ENCODE data around the gene CABLES1.
A peak's percentile ranks its signal among the peaks of the same experiment; 100 is the strongest.
"Not testable (repeated sequence)": the region's sequence is repeated elsewhere in the genome, so short reads cannot be mapped to it uniquely, and the experiment has no call there.

The CABLES1 gene

DNA sequence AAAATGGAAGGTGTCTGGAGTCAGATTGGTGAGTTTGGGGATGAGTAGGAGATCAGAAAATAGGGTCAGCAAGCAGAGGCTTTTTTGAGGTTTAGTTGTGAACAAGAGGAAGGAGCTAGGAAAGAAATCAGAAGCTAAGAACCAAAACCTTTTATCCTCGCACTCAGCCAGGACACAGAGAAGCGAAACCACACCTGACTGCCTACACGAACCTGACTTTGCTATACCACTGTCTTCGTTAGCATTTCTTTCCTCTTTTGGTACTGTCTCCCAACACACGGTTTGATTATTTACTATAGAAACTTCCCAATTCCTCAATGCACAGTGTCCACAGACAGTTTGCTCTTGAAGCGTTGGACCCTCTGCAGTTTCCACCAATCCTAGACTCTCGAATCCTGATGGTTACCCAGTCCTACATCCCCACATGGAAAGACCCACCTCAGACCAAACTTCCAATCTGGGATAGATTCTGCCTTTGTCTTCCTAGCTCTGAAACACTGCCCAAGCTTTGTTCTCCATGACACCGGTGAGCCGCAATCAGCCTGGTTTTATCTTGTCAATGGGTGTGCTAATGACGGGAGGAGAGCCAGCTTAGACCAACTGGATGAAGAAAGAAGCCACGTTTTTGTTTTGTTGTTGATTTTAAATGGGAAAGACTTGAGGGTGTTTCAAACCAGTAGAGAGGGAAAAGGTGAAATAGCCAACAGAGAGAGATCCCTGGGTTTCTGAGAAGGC, 137.4 kb downstream of the CABLES1 start:
- Histone ChIP-seq H3K27ac (no peak overlapping the region), H3K4me3 (no peak overlapping the region)

DNA sequence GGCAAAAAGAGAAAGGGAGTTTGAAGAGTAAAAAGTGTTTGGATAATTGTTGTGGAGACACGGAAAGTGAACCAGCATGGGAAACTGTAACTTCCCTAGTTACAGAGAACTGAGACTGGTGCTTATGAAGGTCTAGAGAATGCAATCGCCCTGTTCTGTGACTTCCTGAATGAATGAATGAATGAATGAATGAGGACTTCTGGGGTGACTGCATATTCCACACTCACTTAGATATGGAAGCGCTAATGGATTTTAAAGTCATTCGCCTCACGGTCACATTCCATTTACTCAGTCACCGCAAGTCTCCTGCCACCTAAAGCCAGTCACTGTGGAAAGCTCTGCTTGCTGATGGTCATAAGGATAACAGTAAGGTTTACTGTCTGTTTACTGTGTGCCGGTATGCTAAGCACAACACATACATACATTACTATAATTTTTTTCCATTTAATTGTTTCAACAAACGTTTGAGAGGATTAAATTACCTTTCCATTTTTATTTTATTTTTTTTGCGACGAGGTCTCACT, 138.2 kb downstream of the CABLES1 start:
- no peak overlapping the region for H3K27ac ChIP-seq
- H3K4me3 ChIP-seq, result no peak overlapping the region

DNA sequence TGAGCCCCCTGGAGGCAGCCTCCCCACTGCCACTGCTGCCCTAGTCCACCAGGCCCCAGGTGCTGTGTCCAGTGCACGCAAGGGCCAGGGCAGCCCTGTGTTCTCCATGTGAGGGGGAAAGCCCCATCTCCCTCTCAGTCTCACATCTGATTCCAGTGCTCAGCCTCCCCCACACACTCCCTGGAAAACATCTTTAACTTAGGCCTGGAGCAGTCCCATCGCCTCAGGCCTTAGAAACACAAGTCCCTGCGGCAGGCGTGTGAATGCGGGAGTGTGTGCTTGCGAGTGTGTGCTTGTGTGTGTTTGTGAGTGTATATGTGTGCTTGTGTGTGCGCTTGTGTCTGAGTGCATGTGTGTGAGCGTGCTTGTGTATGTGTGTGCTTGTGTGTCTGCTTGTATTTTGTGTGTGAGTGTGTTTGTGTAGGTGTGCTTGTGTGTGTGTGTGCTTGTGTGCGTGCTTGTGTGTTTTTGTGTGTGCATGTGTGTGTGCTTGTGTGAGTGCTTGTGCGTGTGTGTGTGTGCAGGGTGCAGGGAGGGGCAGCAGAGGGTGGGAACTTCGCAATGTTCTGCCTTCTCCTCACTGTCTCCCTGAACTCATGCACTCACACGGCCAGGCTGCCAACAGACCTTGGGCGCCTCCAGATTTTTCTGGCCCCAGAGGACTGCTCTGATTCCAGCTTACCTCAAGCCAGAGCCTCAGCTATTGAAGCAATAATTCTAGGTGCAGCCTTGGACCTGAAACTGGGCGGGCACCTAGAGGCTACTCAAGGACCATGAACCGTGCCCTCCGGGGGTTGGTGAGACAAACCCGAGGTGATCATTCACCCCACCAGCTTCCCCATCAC, 139.6 kb downstream of the CABLES1 start:
- no peak overlapping the region for H3K4me3 ChIP-seq
- H3K27ac ChIP-seq, result no peak overlapping the region

DNA sequence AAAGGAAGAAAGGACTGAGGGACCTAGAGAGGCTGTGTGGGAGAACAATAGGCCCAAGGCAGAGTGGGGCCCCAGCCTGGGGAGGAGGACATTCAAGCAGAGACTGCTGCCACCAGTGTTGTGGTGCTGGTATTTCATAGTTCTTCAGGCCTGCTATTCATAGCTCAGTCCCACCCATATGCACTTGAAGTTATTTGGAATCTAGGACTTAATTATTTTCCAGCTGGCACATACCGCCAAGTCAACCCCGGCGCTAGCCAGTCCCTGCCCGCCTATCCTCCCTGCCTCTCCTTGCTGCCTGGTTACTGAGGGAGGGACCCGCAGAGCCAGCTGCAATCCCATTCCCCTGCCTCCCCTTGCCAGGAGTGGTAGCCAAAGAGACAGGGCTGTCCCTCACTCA, 141.2 kb downstream of the CABLES1 start:
- Histone ChIP-seq H3K27ac (no peak overlapping the region), H3K4me3 (no peak overlapping the region)

DNA sequence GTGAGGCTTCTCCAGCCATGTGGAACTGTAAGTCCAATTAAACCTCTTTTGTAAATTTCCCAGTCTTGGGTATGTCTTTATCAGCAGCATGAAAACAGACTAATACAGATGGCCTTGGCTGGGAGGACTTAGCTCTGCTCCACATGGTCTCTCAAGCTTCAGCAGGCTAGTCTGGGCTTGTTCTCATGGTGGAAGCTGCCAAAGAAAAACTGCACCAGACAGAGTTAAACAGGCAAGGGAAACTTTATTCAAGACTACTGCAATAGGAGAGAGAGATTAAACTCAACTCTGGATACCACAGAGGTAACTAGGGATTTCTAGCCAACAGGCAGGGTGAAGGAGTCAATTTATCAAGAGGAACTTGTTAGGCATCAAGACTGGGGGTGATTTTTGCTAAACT, 142.1 kb downstream of the CABLES1 start:
- Histone ChIP-seq H3K27ac (no peak overlapping the region), H3K4me3 (no peak overlapping the region)

DNA sequence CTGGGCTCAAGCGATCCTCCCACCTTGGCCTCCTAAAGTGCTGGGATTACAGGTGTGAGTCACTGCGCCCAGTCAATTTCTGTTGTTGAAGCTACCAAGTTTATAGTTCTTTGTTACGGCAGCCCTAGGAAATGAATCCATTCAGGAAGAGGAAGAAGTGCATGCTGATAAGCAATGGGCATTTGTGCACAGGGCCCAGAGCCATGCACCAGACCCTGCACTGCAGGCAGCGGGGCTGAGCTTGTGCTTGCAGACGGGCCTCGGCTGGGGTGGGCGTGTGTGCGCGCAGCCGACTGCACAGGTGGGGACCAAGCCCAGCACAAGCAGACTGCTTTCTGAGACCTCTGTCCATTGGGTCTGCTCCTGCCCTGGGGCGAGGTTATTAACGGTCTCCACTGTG, 144.6 kb downstream of the CABLES1 start:
- no peak overlapping the region for H3K4me3 ChIP-seq
- H3K27ac ChIP-seq, result no peak overlapping the region

DNA sequence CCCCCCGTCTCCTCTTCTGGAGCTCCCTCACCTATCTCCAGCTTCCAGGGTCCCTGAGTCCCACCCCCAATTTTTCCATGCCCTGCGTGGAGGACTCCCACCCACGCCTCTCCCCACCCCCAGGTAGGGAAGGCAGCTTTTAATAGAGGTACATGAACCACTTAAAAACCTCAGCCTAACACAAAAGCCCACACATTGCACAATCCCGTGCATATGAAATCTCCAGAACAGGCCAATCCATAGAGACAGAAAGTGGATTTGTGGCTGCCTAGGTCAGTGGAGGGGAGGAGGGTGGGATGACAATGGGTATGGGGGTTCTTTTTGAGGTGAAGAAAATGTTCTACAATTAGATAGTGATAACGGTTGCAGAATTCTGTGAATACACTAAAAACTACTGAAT, 145.6 kb downstream of the CABLES1 start:
- Histone ChIP-seq H3K27ac (peak overlapping the region in 3 of 21 experiments; percentile 31 to 76 (median 71)), H3K4me3 (no peak overlapping the region)

DNA sequence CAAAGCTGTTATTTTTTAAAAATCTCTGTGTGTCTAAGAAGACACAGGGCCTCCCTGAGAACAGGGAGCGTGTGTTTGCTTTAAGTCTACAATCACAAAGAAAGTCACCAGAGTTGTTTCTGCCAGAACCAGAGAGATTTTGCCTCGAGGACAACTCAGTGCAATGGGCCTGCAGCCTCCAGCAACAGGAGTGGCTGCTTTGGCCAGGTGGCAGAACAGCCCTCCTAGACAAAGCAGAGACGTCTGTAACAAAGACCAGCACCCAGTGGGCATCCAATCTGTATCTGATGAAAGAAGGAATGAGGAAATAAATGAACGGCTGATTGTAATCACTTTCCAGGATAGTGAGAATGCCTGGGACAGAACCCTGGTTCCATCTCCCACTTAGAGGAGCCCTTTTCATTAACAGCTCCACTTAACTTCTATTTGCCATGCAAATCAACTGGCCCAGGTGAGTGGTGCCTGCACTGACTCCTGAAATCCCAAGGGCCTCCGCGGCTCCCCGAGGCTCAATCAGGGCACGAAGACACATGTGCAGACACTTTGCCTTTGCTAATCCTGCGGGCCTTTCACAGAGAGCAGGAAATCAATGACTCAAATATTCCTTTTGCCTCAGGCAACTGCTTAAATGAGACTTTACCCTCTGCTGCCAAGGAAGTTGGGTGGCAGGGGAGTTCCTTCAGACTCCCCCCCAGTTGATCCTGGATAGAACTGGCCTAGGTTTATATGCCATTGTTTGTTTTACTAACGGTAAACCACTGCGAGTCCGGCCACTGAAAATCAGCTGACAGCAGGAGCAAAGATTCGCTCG, 146.5 kb downstream of the CABLES1 start:
- peak overlapping the region in 15 of 21 experiments; percentile 9 to 76 (median 39) for H3K27ac ChIP-seq
- H3K4me3 ChIP-seq, result no peak overlapping the region

DNA sequence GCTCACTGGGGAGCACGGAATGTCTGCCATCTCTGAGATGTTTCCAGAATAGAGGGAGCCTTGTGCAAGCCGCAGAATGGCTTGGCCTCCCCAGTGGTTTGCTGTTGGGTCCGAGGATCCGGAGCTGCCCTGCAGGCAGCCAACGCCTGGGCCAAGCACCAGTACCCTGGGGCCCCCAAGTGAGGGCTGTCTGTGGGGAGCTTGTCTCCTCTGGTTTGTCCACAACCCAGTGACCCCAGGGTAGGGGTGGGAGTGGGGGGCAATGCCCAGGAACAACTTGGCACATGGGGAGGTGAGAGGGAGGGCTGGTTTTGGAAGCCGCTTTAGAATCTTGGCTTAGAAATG, 147.1 kb downstream of the CABLES1 start:
- Histone ChIP-seq H3K27ac (peak overlapping the region in 13 of 21 experiments; percentile 9 to 76 (median 39)), H3K4me3 (no peak overlapping the region)

DNA sequence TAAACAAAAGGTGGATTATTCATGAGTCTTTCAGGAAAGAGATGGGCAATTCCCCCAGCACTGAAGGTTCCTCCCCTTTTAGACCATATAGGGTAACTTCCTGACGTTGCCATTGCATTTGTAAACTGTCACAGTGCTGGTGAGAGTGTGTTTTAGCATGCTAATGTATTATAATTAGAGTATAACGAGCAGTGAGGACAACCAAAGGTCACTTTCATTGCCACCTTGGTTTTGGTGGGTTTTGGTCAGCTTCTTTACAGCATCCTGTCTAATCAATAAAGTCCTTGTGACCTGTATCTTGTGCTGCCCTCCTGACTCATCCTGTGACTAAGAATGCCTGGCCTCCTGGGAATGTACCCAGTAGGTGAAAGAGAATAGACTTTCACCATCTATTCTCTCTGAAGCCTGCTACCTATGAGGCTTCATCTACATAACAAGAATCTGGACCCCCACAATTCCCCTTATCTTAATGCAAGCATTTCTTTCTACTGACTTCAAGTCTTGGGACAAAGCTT, 148.7 kb downstream of the CABLES1 start:
- H3K27ac ChIP-seq, result peak overlapping the region in 1 of 21 experiments; percentile 55
- no peak overlapping the region for H3K4me3 ChIP-seq

DNA sequence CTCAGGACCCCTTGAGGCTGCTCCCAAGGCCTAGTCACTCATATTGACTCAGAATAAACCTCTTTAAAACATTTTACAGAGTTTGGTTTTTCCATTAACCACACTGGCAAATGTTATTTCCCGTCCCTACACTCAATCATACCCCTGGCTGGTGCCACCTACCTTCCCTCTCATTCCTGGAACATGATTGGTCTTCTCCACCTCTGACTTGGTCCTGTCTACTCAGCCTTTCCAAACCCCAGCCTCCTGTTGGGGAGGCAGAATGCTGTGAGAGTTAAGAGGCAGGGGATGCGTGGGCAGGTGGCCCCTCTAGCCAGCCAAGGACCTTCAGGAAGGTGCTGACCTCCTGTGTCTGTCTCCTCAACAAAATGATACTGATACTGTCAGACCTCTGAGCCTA, 149.3 kb downstream of the CABLES1 start:
- Histone ChIP-seq H3K27ac (peak overlapping the region in 2 of 21 experiments; percentile 58 to 73), H3K4me3 (no peak overlapping the region)

DNA sequence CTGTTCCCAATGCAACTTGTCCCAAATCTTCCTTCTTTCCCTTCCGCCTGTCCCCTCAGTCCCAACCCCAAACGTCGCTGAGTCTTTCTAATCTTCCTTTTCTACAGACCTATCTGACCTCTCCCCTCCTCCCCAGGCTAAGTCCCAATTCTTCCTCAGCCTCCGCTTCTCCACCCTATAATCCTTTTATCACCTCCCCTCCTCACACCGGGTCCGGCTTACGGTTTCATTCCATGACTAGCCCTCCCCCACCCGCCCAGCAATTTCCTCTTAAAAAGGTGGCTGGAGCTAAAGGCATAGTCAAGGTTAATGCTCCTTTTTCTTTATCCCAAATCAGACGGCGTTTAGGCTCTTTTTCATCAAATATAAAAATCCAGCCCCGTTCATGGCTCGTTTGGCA, 150.3 kb downstream of the CABLES1 start:
- peak overlapping the region in 2 of 21 experiments; percentile 30 to 58 for H3K27ac ChIP-seq
- H3K4me3 ChIP-seq, result not testable (repeated sequence)

DNA sequence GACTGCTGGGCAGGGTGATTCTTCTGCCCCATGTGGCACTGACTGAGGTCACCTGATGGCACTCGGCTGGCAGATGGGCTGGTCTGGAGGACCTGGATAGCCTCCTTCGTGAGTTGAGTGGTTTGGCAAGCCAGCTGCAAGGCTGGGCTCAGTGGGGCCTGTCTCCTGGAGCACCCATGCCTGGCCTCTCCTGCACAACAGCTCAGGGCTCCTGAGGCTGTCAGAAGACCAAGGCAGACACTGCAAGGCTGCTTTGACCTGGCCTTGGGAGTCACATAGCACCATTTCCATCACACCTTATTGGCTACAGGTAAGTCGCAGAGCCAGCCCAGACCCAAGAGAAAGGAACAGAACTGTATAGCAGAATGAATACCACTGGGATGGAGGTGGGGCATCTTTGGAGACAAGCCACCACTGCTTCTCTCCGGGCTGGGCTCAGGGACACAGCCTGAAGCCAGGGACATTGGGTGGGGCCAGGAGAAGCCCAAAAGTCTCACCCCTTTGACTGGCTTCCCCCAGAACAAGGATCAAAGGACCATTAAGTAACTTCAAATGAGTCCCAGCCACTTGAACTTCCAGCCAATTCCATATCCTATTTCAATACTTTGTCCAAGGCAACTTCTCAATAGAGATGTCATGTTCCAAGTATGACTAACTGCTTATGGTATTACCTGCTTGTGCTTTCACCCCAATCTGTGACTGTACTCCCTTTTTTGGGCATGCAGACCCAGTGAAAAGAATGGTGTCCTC, 156.3 kb downstream of the CABLES1 start:
- H3K27ac ChIP-seq, result peak overlapping the region in 11 of 21 experiments; percentile 3 to 80 (median 47)
- H3K4me3 ChIP-seq, result no peak overlapping the region

DNA sequence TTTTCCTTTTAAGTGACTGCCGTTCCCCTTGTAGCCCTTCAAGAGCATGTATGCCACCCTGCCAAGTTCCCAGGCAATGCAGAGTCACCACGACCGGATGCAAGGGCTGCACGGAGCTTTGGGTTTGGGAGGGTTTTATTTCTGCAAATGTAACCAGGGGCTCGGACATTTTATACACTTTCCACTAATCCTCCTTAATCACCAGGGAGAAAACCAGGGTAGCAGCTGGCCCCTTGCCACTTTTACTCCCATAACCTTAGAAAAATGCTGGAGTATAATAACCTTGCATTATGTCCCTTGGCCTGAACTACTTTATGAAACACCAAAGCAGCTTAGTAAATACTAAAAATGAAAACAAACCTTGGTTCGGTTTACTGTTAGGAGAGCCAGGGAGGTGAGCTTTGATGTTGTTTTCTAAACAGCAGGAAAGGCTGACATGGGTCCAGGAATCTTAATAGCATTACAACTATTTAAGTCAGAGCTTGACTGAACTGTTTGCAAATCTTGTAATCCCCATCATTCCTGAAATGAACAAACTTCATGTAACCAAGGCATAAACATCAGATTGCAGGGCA, 165.0 kb downstream of the CABLES1 start:
- no peak overlapping the region for H3K4me3 ChIP-seq
- peak overlapping the region in 1 of 21 experiments; percentile 74 for H3K27ac ChIP-seq

DNA sequence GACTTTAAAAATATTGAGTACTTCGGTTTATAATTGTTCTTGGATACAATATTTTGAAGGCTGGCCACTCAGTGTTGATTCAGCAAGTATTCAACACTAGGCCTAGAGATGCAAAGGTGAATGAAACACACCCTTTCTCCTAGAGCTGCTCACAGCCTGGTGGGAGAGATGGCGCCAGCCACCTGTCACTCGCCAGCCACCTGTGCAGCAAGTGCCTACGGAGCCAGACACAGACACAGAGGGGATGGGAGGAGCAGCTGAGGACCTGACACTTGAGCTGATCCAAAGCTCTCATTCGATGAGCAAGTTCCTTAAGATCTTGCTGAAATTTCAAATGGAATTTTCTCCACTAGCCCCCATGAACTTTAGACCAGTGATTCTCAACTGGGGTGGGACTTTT, 166.7 kb downstream of the CABLES1 start:
- Histone ChIP-seq H3K27ac (peak overlapping the region in 5 of 21 experiments; percentile 15 to 81 (median 71)), H3K4me3 (no peak overlapping the region)

DNA sequence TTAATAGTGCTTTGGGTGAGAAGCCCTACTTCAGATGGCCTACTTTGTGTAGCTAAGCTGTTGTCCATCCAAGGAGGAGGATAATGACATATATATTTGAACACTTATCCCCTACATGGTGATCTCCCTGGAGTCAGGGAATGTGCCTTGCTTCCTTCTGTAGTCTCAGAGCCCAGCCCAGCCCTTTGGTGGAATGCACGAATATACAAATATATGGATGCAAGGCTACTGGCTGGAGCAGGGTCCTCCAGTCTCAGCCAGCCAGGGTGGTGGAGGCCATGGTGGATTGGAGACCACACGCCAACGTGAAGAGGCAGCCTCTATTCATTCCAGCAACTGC, 167.2 kb downstream of the CABLES1 start:
- Histone ChIP-seq H3K4me3 (no peak overlapping the region), H3K27ac (peak overlapping the region in 9 of 21 experiments; percentile 7 to 81 (median 61))

DNA sequence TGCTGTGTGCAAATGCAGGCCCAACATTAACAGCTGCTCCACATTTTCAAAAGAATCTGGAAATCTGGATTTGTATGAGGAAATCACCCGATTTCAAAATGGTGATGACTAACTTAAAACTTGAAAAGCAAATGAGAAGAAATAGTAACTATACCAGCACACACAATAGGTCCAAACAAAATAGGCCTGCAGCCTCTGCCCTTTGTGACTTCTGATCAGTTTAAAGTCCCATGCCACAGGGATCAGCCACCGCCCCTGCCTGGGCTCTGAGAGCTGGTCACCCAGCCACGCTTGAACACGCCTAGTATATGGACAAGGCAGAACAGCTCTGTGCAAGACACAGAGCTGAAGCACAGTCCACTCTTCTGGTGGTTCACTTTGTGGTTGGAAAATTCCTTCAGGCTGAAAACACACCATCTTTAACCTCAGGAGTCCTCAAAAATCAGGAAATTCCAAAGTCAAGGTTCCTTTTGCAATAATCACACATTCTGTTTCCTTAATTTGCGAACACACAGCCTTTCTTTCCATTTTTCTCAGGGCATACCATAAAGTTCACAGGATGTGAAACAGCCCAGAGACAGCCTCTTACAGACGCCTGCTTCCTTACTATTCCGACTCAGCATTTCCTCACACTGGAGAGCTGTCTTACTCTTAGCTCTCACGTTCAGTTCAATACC, 167.7 kb downstream of the CABLES1 start:
- Histone ChIP-seq H3K4me3 (no peak overlapping the region), H3K27ac (peak overlapping the region in 11 of 21 experiments; percentile 15 to 81 (median 61))

DNA sequence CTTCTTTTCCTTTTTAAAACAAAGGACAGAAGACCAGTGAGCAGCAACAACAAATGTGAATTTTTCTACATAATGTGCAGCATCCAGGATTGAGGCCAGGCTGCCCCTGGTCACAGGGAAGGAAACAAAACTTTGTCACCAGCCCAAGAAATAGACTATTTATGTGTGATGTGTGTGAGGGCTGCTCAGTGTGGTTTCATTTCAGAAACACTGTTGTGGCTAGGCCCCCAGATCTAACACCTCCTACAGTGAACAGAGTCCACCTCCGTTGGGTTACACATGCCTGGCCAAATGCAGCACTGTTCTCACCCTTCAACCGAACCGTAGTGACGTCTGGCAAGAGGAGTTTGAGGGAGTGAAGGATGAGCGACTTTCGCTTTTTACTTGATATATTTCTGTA, 171.5 kb downstream of the CABLES1 start:
- H3K27ac ChIP-seq, result peak overlapping the region in 2 of 21 experiments; percentile 10 to 39
- no peak overlapping the region for H3K4me3 ChIP-seq
